Right lobe of liver (tissue), 6 donors: ENCODE results near the gene GRM7. TPM values are rescaled to one million over a fixed set of nuclear protein-coding genes. Genes with fewer than 3 reads are reported as not detected.
A peak's percentile ranks its signal among the peaks of the same experiment; 100 is the strongest.

Experiments
- ATAC-seq, 4 donors: fragments of 200-7000 bp; cut with Tn5 transposase; one replicate each; pipeline ENCODE4 v1.9.1; 2020; ENCODE audit warnings: mild to moderate bottlenecking in 4 of 4, moderate library complexity in 4 of 4
- DNase-seq, 3 donors: peaks; one replicate each; pipeline ENCODE4 v3.0.0-alpha.2; 2020
- H3K27ac ChIP-seq, 3 donors: fragments of 200-600 bp; one replicate each; pipeline ENCODE4 v1.8.0; 2022
- H3K27me3 ChIP-seq, 2 donors: fragments of 200-600 bp; one replicate each; pipeline ENCODE4 v1.8.0; 2022
- H3K36me3 ChIP-seq, 4 donors: fragments of 200-600 bp; sonication (generic) in 1 of 4; one replicate each; pipeline versions ENCODE4 v1.5.1 to v1.8.0; 2017 to 2022; ENCODE audit warnings: control low read depth in 1 of 4
- H3K4me1 ChIP-seq, 4 donors: fragments of 200-600 bp; sonication (generic) in 1 of 4; one replicate each; pipeline versions ENCODE4 v1.5.1 to v1.8.0; 2017 to 2022; ENCODE audit warnings: control low read depth in 1 of 4
- H3K4me3 ChIP-seq, 3 donors: fragments of 200-600 bp; one replicate each; pipeline ENCODE4 v1.8.0; 2022
- H3K9me3 ChIP-seq, 4 donors: fragments of 200-600 bp; sonication (generic) in 1 of 4; one replicate each; pipeline versions ENCODE4 v1.5.1 to v1.8.0; 2017 to 2022; ENCODE audit warnings: control low read depth in 1 of 4
- CTCF ChIP-seq, 4 donors: fragments of 200-600 bp in 3 of 4; fragments of 450-650 bp in 1 of 4; IDR thresholded peaks; one replicate each; pipeline versions ENCODE4 v1.5.1 to v1.8.0; 2016 to 2022; ENCODE audit warnings: antibody characterized with exemption in 4 of 4, mild to moderate bottlenecking in 2 of 4
- POLR2A ChIP-seq: fragments of 450-650 bp; IDR thresholded peaks from one replicate; pipeline ENCODE4 v1.6.1; 2017; ENCODE audit warnings: antibody characterized with exemption, mild to moderate bottlenecking
- WGBS: methylation state at CpG from one replicate; pipeline ENCODE4 v1.1.6; 2018; ENCODE audit warnings: low coverage, low lambda C conversion rate; ENCODE audit not compliant: insufficient coverage; ENCODE audit errors: missing lambda C conversion rate; 5-methylcytosine and 5-hydroxymethylcytosine counted together
- intact Hi-C, 2 donors: fragments of 100-400 bp; cut with DNase I; formaldehyde crosslinking; loops; one replicate each; pipeline versions ENCODE4 v1.11.2 to v1.14.1; 2022
- total RNA-seq, 6 experiments: library from RNA; depleted of rRNA in 2 of 6; stranded (reverse); fragments of >200 nt in 2 of 6; fragmentation: NEBNext Ultra II Directional in 3 of 6; extraction: Animal tissue kit (Norgen Biotek cat#: 25700) in 3 of 6; gene quantifications; one replicate each; pipeline versions ENCODE4 v1.1.0 to v1.2.4, GENCODE V29; 2016 to 2023
- donor health status: DM: no; HTN: yes; CAD: no.
- donor health status: DM: no; HTN: no; CAD: no.
- donor health status: DM: no; HTN: no; CAD: no.
- donor health status: DM: no; HTN: yes; CAD: no.
- donor health status: DM: no; HTN: yes; CAD: no.

GRM7 gene
- total RNA-seq, 6 experiments from 2014 or later = 0.20 to 0.56 TPM; not detected in 4

- TF ChIP-seq CTCF (IDR thresholded peaks at IDR 0.05) (no peak), POLR2A (no peak)
- no peaks in the 10 kb centered on the region for H3K36me3 ChIP-seq
- ATAC-seq (no peak), DNase-seq (no peak)
- H3K27me3 ChIP-seq = no peaks in the 10 kb centered on the region
- H3K9me3 ChIP-seq = no peaks in the 10 kb centered on the region
- intact Hi-C loops = no loop called here
- H3K4me3 ChIP-seq = no peak overlapping the region
- H3K4me1 ChIP-seq = peaks cover 0 to 19% (median 0%) of the 10 kb centered on the region in 4 donors
- 46% methylated on average over 1 of the region's 1 CpG for WGBS
- no peak overlapping the region for H3K27ac ChIP-seq
These were observed 754.1 kb downstream of the GRM7 start for GRCh38 chr3:7615043-7615442.

GRCh38 chr3:7618606-7619005 is 757.7 kb downstream of the GRM7 start:
- Histone ChIP-seq H3K27me3 (no peaks in the 10 kb centered on the region), H3K36me3 (no peaks in the 10 kb centered on the region), H3K9me3 (no peaks in the 10 kb centered on the region), H3K27ac (peak overlapping the region; percentile 35 to 54 (median 39)), H3K4me1 (peaks cover 0 to 19% (median 0%) of the 10 kb centered on the region in 4 donors), H3K4me3 (no peak overlapping the region)
- DNase-seq (peak in 2 of 3 donors; percentile 17 to 52), ATAC-seq (peak; percentile 91 to 98 (median 95))
- intact Hi-C loops = no loop called here
- WGBS = 32% methylated on average over 2 of the region's 2 CpGs
- TF ChIP-seq POLR2A (no peak), CTCF (IDR thresholded peaks at IDR 0.05) (no peak)

GRCh38 chr3:7620401-7620800 is 759.5 kb downstream of the GRM7 start:
- Histone ChIP-seq H3K4me1 (peaks cover 0 to 19% (median 0%) of the 10 kb centered on the region in 4 donors), H3K9me3 (no peaks in the 10 kb centered on the region), H3K27ac (no peak overlapping the region), H3K27me3 (no peaks in the 10 kb centered on the region), H3K4me3 (no peak overlapping the region), H3K36me3 (no peaks in the 10 kb centered on the region)
- ATAC-seq = no peak
- no peak for DNase-seq
- intact Hi-C loops = no loop called here
- 93% methylated on average over 1 of the region's 1 CpG for WGBS
- TF ChIP-seq POLR2A (no peak), CTCF (IDR thresholded peaks at IDR 0.05) (no peak)

- ATAC-seq = no peak
- no peaks in the 10 kb centered on the region for H3K36me3 ChIP-seq
- WGBS = 83% methylated on average over 7 of the region's 7 CpGs
- no peaks in the 10 kb centered on the region for H3K27me3 ChIP-seq
- TF ChIP-seq CTCF (IDR thresholded peaks at IDR 0.05) = no peak
- no peak for TF ChIP-seq POLR2A
- H3K4me1 ChIP-seq = peaks cover 0 to 19% (median 0%) of the 10 kb centered on the region in 4 donors
- H3K9me3 ChIP-seq = no peaks in the 10 kb centered on the region
- no peak for DNase-seq
- no peak overlapping the region for H3K27ac ChIP-seq
- H3K4me3 ChIP-seq = no peak overlapping the region
- intact Hi-C loops = no loop called here
These were observed 760.2 kb downstream of the GRM7 start for GRCh38 chr3:7621046-7621630.
